HL-60/S4 treated with retinoic acid at 250 ng/mL for 4 days and 3 days (cell line): Measurements from ENCODE around the gene VIPR2.

Experiments
- in situ Hi-C: fragments of 300-500 bp; cut with MboI; formaldehyde crosslinking; loops from 2 replicates; pipeline ENCODE4 v1.7.0; 2022; ENCODE audit warnings: low sequenced_read_pairs

VIPR2 gene

GRCh38 chr7:159158125-159158887, 13.6 kb upstream of the VIPR2 start:
- in situ Hi-C loops, result no loop called here

DNA sequence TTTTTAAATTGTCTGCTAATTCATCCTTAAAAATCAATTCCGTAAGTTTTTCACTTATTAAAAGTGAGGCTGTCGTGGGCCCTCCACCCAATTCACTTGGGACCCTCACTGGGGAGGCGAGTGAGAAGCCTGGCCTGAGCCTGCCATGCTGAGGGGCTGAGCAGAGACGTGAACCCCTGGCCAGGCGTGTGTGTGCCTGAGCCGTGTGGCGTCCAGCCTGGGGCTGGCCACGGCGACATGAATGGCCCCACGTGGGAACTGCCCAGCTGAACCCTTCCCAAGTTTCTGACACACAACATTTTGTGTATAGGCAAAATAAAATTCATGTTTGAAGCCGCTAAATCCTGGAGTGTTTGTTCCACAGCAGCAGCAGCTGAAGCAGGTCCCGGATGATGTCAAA, 13.0 kb upstream of the VIPR2 start:
- in situ Hi-C loops, result no loop called here

- in situ Hi-C loops, result no loop called here
Measured at GRCh38 chr7:159156436-159157245, 12.0 kb upstream of the VIPR2 start.

- in situ Hi-C loops, result no loop called here
Measured at GRCh38 chr7:159155410-159155809, 10.7 kb upstream of the VIPR2 start.

DNA sequence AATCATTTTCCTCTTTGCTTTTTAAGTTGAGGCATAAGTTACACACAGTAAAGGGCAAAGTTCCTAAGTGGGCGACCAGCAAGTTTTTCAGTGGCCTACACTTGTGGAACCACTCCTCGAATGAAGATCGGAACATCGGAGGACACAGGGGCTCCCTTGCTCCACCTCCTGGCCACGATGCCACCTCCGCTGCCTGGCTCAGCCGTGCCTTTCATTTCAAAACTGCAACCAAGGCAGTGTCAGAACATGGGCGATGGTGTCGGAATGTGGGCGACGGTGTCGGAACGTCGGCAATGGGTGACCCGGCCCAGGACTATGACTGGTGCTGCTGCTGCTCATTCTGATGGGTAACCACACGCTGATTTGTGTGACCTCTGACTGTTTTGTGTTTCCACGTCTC, 9.6 kb upstream of the VIPR2 start:
- in situ Hi-C loops, result no loop called here

DNA sequence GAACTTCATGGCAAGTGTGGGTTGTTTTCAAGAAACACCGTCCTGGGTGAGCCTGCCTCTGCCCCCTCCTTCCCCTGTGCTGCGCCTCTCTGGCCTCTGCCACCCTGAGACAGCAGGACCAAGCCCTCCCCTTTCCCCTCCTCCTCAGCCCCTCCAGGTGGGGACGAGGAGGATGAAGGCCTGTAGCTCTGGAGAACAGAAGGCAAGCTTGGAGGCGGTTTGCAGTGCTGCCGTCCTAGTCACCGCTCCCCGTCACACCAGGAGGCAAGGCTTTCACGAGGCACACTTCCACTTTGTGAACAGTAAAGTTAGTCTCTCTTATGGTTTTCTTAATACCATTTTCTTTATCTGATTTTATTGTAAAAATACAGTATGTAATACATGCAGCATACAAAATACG, 8.8 kb upstream of the VIPR2 start:
- in situ Hi-C loops, result no loop called here

DNA sequence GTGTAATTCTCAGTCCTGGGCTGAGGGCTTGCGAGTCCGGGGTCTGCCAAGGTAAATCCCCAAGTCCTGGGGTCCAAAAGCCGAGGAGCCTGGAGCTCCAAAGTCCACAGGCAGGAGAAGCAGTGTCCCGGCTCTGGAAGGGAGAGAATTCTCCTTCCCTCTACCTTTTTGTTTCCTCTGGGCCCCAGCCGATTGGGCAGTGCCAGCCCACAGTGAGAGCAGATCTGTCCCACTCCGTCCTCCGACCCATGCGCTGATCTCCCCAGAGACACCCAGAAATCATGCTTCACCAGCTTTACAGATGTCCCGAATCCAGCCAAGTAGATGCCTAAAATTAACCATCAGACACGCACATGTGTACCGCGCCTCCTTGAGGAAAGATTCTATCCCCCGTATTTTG, 8.1 kb upstream of the VIPR2 start:
- in situ Hi-C loops, result no loop called here

- in situ Hi-C loops, result no loop called here
Measured at GRCh38 chr7:159151231-159151630, 6.6 kb upstream of the VIPR2 start.

DNA sequence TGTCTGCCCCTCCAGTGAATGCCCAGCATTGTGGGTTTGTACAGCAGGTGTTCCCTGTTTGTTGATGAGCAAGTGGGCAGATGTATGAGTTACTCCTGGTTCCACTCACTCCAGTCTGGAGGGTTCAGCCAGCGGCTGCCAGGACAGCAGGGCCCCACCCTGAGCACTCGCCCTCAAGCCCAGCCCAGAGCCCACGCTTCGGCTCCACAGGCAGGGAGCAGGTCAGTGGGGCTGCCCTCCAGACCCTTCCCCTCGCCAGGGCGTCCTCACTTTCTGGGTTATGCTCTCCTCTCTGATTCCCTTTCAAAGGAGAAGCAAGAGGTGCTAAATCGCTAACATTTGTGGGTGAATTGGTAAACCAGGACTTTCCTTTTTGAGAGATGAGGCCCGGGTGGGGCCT, 4.8 kb upstream of the VIPR2 start:
- in situ Hi-C loops, result no loop called here

GRCh38 chr7:159148430-159149395, 4.0 kb upstream of the VIPR2 start:
- in situ Hi-C loops, result no loop called here

DNA sequence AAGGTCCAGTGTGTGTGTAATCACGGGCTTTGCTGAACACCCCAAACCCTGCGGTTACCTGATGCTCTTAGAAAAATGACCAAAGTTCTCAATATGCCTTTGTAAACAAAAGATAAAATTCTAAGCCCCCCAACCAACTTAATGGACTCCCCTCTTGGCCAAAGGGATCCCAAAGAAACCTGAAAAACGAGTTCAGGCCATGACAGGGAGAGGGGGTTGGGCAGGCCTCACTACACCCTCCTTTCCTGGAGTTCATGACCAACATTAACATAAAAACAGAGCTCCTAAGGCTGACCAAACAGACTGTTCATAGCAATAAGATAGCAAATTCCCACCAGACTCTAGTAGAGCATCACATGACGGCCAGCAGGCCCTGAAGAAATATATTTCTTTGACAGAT, 3.0 kb upstream of the VIPR2 start:
- in situ Hi-C loops, result no loop called here

- in situ Hi-C loops, result no loop called here
Measured at GRCh38 chr7:159147246-159147645, 2.6 kb upstream of the VIPR2 start.

- in situ Hi-C loops, result no loop called here
Measured at GRCh38 chr7:159146084-159146858, 1.6 kb upstream of the VIPR2 start.

GRCh38 chr7:159145490-159145855, 806 bp upstream of the VIPR2 start:
- in situ Hi-C loops, result no loop called here

DNA sequence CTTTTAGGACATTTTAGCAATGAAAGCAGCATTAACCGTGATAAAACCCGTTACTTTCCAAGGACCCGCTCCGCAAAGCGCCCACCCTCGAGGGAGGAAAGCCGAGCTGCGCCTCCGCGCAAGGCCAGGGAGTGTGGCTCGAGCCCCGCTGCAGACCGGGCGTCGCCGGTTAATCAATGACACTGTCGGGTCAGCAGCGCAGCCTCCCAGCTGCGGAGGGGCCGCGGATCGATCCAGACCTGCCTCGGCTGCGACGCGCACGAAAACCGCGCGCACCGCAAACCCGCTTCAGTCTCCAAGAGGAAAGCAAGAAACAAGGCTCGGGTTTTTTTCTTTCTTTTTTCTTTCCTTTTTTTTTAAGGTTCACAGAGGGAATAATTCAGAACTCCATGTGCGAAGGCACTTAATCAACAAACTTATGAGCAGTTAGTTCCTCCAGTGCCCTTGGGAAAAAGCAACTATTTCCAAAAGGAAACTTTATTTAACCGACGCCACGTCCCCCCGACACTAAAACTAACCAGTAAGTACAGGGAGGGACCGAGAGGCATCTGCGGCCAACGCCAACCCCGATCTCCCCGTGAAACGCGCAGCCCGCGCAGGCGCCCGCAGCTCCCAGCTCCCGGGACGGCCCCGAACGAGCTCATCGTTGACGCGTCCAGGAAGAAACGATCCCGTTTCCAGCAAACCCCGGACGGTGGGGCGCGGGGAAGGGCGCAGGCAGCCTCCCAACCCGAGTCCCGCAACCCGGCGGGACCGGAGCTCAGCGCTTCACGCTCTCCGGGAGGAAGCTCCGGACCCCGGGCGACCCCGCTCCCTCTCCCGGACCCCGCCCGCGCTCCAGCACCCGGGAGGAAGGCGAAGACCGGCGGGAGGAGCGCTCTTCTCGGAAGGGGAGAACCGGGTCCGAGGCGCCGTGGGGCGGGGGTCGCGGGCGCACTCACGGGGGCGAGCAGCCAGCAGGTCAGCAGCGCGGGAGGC, 598 bp downstream of the VIPR2 start:
- in situ Hi-C loops, result no loop called here

DNA sequence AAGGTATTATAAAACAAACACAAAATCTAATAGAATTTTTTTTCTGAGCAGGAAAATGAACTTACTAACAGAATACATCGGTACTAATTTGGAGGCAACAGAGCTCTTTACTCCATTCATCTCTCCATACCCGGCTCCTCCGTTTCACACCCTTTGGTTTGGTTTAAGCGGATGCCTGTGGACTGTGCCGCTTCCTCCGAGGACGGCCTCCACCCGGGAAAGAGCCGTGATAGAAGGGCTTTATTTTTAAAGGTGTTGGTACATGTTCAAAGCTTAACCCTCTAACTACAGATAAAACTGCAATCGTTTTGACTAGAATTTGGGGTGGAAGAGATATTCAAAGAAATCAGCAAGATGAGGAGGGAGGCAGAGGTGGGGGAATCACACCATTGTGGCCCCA, 1.9 kb downstream of the VIPR2 start:
- in situ Hi-C loops, result no loop called here

DNA sequence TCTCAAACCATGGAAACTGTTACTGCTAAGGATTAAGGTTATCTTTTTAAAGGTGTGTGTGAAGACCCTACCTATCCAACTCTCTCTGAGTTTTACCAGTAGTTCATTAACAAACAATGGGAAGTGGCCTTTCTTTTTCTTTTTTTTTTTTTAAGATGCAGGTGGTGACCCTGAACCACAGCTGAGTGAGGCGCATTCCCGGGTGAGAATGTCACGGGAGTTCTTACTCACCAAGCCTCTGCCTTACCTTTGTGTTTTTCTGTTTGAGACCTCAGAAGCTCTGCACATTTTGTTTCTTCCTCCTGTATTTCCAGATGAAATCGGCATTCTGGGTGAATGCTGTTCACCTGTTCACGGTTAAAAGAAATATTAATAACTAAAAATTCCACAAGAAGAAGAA, 2.5 kb downstream of the VIPR2 start:
- in situ Hi-C loops, result no loop called here

DNA sequence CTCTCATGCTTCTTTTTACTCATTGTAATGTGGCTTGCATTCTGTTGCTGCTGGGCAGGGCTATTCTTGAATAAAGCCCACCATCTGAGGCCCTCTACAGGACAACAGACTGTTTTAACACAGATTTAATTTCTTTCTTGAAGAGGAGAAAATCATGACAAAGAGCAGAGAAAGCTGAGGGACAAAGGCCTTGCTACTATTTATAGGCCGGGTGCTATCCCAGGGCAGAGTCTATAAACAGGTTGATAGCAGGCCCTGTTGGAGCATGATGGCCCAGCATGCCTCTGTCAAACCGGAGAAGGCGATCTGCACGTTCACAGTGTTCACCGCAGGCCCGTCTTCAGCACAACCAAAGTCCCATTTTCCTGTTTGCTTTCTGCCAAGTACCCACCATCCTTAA, 3.0 kb downstream of the VIPR2 start:
- in situ Hi-C loops, result no loop called here

DNA sequence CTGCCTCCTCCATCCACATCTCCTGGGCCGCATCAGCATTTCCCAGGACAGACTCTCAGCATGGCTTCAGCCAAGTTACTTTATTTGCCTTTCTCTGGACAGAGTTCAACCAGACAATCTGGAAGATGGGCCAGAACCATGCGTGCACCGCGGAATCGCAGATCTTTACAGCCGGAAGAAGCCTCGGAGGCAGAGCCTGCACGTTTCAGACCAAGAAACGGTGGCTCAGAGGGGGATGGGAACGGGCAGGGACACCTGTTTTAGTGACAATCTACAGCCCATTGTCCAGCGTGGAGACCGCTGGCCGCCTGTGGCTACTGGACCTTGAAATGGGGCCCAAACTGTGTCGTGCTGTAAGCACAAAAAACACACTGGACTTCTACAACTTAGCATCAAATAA, 3.5 kb downstream of the VIPR2 start:
- in situ Hi-C loops, result no loop called here
